K562 (cell line): ENCODE data around the gene NF2. TPM values are rescaled to one million over a fixed set of nuclear protein-coding genes. Genes with fewer than 3 reads are reported as not detected.

ENCODE experiments used
- ATAC-seq: fragments of 200-7000 bp; cut with Tn5 transposase; 3 replicates; pipeline ENCODE4 v1.9.1; 2020; ENCODE audit warnings: moderate library complexity
- BruUV-seq: library from RNA; stranded (reverse); fragments of 400-500 nt; replicated peaks from 2 replicates; lab custom pipeline; 2021; lab: Mats Ljungman, UMichigan
- CTCF ChIA-PET: fragments of 300-600 bp; formaldehyde crosslinking; extraction: SDS; loops from one replicate; lab custom pipeline; 2021; ENCODE audit warnings: low intra/inter-chr PET ratio; lab: Yijun Ruan, JAX
- POLR2A ChIA-PET: fragments of 300-600, 350-650 bp; sonication (Branson Sonifier 250); formaldehyde crosslinking; extraction: SDS; loops from one replicate; lab custom pipeline; 2021; ENCODE audit warnings: antibody characterized with exemption, inconsistent platforms; lab: Yijun Ruan, JAX
- DNase-seq, 4 experiments: peaks; one replicate each; pipeline versions ENCODE4 v3.0.0 to v3.0.0-alpha.2; 2011 to 2018; ENCODE audit warnings: low spot score in 3 of 4, mixed read lengths in 3 of 4; ENCODE audit errors: extremely low read depth in 1 of 4
- FAIRE-seq: peaks from 2 replicates; lab custom pipeline; 2011; peaks lifted over from hg19 to GRCh38; lab: Jason Lieb, UNC
- H2AFZ ChIP-seq: 2 replicates; pipeline ENCODE4 v1.6.0; 2011; ENCODE audit warnings: low read depth, low read length, control low read depth, inconsistent platforms
- H3K27ac ChIP-seq: fragments of 200-600 bp; 3 replicates; pipeline ENCODE4 v1.8.0; 2011; ENCODE audit warnings: low read depth, mild to moderate bottlenecking, control low read depth, inconsistent platforms, low read length, moderate library complexity, mixed read lengths; ENCODE audit errors: extremely low read depth
- H3K27me3 ChIP-seq, 2 experiments: fragments of 300-600 bp in 1 of 2; 2 replicates in 1 of 2; 3 replicates in 1 of 2; pipeline versions ENCODE4 v1.6.0 to v1.8.0; 2011; ENCODE audit warnings: inconsistent platforms in 2 of 2, low read length in 2 of 2, mild to moderate bottlenecking in 1 of 2, mixed read lengths in 1 of 2, moderate library complexity in 1 of 2; ENCODE audit not compliant: control insufficient read depth in 2 of 2, insufficient read depth in 2 of 2
- H3K36me3 ChIP-seq: fragments of 300-600 bp; 3 replicates; pipeline ENCODE4 v1.8.0; 2011; ENCODE audit warnings: mild to moderate bottlenecking, low read length, inconsistent platforms; ENCODE audit not compliant: control insufficient read depth, insufficient read depth
- H3K4me1 ChIP-seq, 2 experiments: fragments of 200-600 bp in 1 of 2; replicated peaks in 1 of 2; 2 replicates in 1 of 2; 3 replicates in 1 of 2; pipeline versions ENCODE4 v1.5.1 to v1.8.0; 2011; ENCODE audit warnings: inconsistent platforms in 2 of 2, low read length in 2 of 2, mild to moderate bottlenecking in 1 of 2, mixed read lengths in 1 of 2, moderate library complexity in 1 of 2; ENCODE audit not compliant: control insufficient read depth in 2 of 2, insufficient read depth in 2 of 2
- H3K4me2 ChIP-seq: 2 replicates; pipeline ENCODE4 v1.6.1; 2011; ENCODE audit warnings: low read length, control low read depth, inconsistent platforms, mixed read lengths; ENCODE audit not compliant: insufficient read depth
- H3K4me3 ChIP-seq: fragments of 200-600 bp; sonication (generic), shearing (Covaris generic); 2 replicates; pipeline ENCODE4 v1.5.1; 2016; ENCODE audit warnings: control low read depth, inconsistent platforms
- H3K79me2 ChIP-seq: fragments of 200-600 bp; 3 replicates; pipeline ENCODE4 v1.8.0; 2011; ENCODE audit warnings: low read length, inconsistent platforms; ENCODE audit not compliant: control insufficient read depth, insufficient read depth
- H3K9ac ChIP-seq, 2 experiments: 2 replicates each; pipeline versions ENCODE4 v1.6.0 to v1.6.1; 2011; ENCODE audit warnings: low read depth in 2 of 2, low read length in 2 of 2, control low read depth in 1 of 2, inconsistent platforms in 1 of 2, mild to moderate bottlenecking in 1 of 2, mixed read lengths in 1 of 2; ENCODE audit not compliant: insufficient read depth in 1 of 2
- H3K9me1 ChIP-seq: one replicate; pipeline ENCODE4 v1.6.0; 2011; ENCODE audit warnings: inconsistent platforms, mild to moderate bottlenecking, low read length, moderate library complexity; ENCODE audit not compliant: control insufficient read depth, insufficient read depth
- H3K9me3 ChIP-seq: replicated peaks from 2 replicates; pipeline ENCODE4 v1.5.1; 2011; ENCODE audit warnings: low read depth, low read length, inconsistent platforms; ENCODE audit not compliant: control insufficient read depth, insufficient read depth
- H4K20me1 ChIP-seq: replicated peaks from 2 replicates; pipeline ENCODE4 v1.6.1; 2011; ENCODE audit warnings: low read length, inconsistent platforms, mixed read lengths; ENCODE audit not compliant: control insufficient read depth, insufficient read depth
- ARHGAP35 ChIP-seq: fragments of 450-650 bp; IDR thresholded peaks from 2 replicates; pipeline ENCODE4 v1.6.1; 2018; ENCODE audit not compliant: partially characterized antibody
- CEBPB ChIP-seq: fragments of 450-650 bp; IDR thresholded peaks from 2 replicates; pipeline ENCODE4 v1.6.1; 2016; ENCODE audit warnings: missing genetic modification characterization, missing compliant biosample characterization
- CTBP1 ChIP-seq: fragments of 450-650 bp; IDR thresholded peaks from 2 replicates; pipeline ENCODE4 v1.6.1; 2016; ENCODE audit warnings: borderline replicate concordance
- GTF2B ChIP-seq: IDR thresholded peaks from 2 replicates; pipeline ENCODE4 v1.6.1; 2011; ENCODE audit not compliant: insufficient read length; ENCODE audit errors: extremely low read depth
- NFATC3 ChIP-seq: fragments of 450-650 bp; IDR thresholded peaks from 2 replicates; pipeline ENCODE4 v1.6.1; 2017; ENCODE audit warnings: mild to moderate bottlenecking
- PYGO2 ChIP-seq: fragments of 450-650 bp; IDR thresholded peaks from 2 replicates; pipeline ENCODE4 v1.6.1; 2016; ENCODE audit warnings: mild to moderate bottlenecking, missing genetic modification characterization, moderate library complexity, missing compliant biosample characterization
- RCOR1 ChIP-seq, 2 experiments: IDR thresholded peaks; 2 replicates each; pipeline ENCODE4 v1.6.1; 2012; ENCODE audit warnings: low read depth in 2 of 2, low read length in 2 of 2, borderline replicate concordance in 1 of 2, improper control_type of control experiment in 1 of 2
- ZNF354B ChIP-seq: fragments of 250-450 bp; sonication (Bioruptor Pico); IDR thresholded peaks from 2 replicates; pipeline ENCODE4 v1.4.0; 2020
- WGBS: fragments of 100-300 bp; shearing (Covaris generic); methylation state at CpG from one replicate; pipeline ENCODE4 v1.1.6; 2016; ENCODE audit warnings: low coverage, mixed read lengths; ENCODE audit not compliant: insufficient coverage; ENCODE audit errors: missing lambda C conversion rate; 5-methylcytosine and 5-hydroxymethylcytosine counted together
- in situ Hi-C: fragments of 300-500 bp; cut with MboI; formaldehyde crosslinking; loops from 4 replicates; pipeline ENCODE4 v1.15.0; 2018; ENCODE audit warnings: inconsistent platforms, mixed read lengths
- intact Hi-C: fragments of 100-400 bp; cut with micrococcal nuclease; formaldehyde crosslinking; loops from 2 replicates; pipeline ENCODE4 v1.14.2; 2022
- polyA plus RNA-seq, 8 experiments: library from polyadenylated mRNA; depleted of rRNA in 4 of 8; stranded (reverse) in 5 of 8; unstranded in 3 of 8; fragments of >200 nt; fragmentation: Nextera tagmentation in 2 of 8; fragmentation: Illumina TruSeq in 1 of 8; extraction: Ambion mirVana in 2 of 8; extraction: Trizol in 1 of 8; gene quantifications; 2 replicates each; pipeline versions ENCODE4 v1.2.1 to v1.2.3, GENCODE V29; 2011 to 2014; ENCODE audit warnings: inconsistent platforms in 1 of 8, missing spikeins in 1 of 8
- total RNA-seq, 7 experiments: library from RNA; depleted of rRNA in 6 of 7; stranded (reverse); fragments of >200 nt in 6 of 7; fragmentation: Illumina TruSeq in 2 of 7; extraction: Trizol in 2 of 7; gene quantifications; 2 replicates each; pipeline versions ENCODE4 v1.2.1 to v1.2.3, GENCODE V29; 2011 to 2021; ENCODE audit warnings: low replicate concordance in 1 of 7
- TF ChIP-seq, protein P1 (sequence below), 2 experiments: fragments of 450-650 bp; formaldehyde crosslinking in 1 of 2; IDR thresholded peaks; 2 replicates each; pipeline versions ENCODE4 v1.4.0 to v1.6.1; 2014 to 2020; ENCODE audit warnings: mild to moderate bottlenecking in 2 of 2, borderline replicate concordance in 1 of 2, low read depth in 1 of 2
- TF ChIP-seq, protein P2 (sequence below): conservative IDR thresholded peaks from 2 replicates; pipeline ENCODE4 v1.6.1; 2011; ENCODE audit warnings: low read depth, mild to moderate bottlenecking, low read length; ENCODE audit not compliant: control insufficient read depth
- TF ChIP-seq, protein P3 (sequence below): IDR thresholded peaks from 2 replicates; pipeline ENCODE4 v1.6.1; 2016; ENCODE audit warnings: missing genetic modification characterization, missing compliant biosample characterization

NF2 gene
- total and polyA plus RNA-seq, 9 of the 15 experiments (the other 6 are each of a cell fraction or from before 2014, with no cell fraction given), result 2.2 to 32.5 (median 15.2) TPM

- Histone ChIP-seq H3K4me2 (no peak overlapping the region), H4K20me1 (no peaks in the 10 kb centered on the region), H3K27ac (no peak overlapping the region), H3K4me1 (peaks cover 0 to 11% of the 10 kb centered on the region in 2 experiments; a peak in 2 of 5 replicates), H3K27me3 (no peaks in the 10 kb centered on the region), H3K9ac (no peak overlapping the region), H3K79me2 (no peaks in the 10 kb centered on the region), H3K9me3 (no peaks in the 10 kb centered on the region), H3K36me3 (no peaks in the 10 kb centered on the region), H2AFZ (no peak overlapping the region), H3K9me1 (no peaks in the 10 kb centered on the region), H3K4me3 (no peak overlapping the region)
- BruUV-seq, result no TSS peak
- POLR2A ChIA-PET, result interaction anchor here (0.5 to 1.0 kb wide), 3 partner anchors 11 to 263 kb away, joined by 3 to 4 read pairs (median 3); no protein-coding TSS in a partner anchor
- intact Hi-C loops, result no loop called here
- in situ Hi-C loops, result no loop called here
- CTCF ChIA-PET, result no interaction called here
- ATAC-seq (no peak), DNase-seq (no peak), FAIRE-seq (no peak)
- no peak for TF ChIP-seq GTF2B
- no peak for TF ChIP-seq CEBPB (tag)
- TF ChIP-seq, protein P1, sequence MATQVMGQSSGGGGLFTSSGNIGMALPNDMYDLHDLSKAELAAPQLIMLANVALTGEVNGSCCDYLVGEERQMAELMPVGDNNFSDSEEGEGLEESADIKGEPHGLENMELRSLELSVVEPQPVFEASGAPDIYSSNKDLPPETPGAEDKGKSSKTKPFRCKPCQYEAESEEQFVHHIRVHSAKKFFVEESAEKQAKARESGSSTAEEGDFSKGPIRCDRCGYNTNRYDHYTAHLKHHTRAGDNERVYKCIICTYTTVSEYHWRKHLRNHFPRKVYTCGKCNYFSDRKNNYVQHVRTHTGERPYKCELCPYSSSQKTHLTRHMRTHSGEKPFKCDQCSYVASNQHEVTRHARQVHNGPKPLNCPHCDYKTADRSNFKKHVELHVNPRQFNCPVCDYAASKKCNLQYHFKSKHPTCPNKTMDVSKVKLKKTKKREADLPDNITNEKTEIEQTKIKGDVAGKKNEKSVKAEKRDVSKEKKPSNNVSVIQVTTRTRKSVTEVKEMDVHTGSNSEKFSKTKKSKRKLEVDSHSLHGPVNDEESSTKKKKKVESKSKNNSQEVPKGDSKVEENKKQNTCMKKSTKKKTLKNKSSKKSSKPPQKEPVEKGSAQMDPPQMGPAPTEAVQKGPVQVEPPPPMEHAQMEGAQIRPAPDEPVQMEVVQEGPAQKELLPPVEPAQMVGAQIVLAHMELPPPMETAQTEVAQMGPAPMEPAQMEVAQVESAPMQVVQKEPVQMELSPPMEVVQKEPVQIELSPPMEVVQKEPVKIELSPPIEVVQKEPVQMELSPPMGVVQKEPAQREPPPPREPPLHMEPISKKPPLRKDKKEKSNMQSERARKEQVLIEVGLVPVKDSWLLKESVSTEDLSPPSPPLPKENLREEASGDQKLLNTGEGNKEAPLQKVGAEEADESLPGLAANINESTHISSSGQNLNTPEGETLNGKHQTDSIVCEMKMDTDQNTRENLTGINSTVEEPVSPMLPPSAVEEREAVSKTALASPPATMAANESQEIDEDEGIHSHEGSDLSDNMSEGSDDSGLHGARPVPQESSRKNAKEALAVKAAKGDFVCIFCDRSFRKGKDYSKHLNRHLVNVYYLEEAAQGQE (IDR thresholded peaks at IDR 0.05; ENCODE audit: borderline replicate concordance), result no peak
- TF ChIP-seq, protein P1 (CRISPR knock-in tag; IDR thresholded peaks at IDR 0.05; ENCODE audit: low read depth), result no peak
- TF ChIP-seq, protein P2, sequence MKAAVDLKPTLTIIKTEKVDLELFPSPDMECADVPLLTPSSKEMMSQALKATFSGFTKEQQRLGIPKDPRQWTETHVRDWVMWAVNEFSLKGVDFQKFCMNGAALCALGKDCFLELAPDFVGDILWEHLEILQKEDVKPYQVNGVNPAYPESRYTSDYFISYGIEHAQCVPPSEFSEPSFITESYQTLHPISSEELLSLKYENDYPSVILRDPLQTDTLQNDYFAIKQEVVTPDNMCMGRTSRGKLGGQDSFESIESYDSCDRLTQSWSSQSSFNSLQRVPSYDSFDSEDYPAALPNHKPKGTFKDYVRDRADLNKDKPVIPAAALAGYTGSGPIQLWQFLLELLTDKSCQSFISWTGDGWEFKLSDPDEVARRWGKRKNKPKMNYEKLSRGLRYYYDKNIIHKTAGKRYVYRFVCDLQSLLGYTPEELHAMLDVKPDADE, result no peak
- no peak for TF ChIP-seq NFATC3
- no peak for TF ChIP-seq ZNF354B (CRISPR knock-in tag)
- no peak for TF ChIP-seq ARHGAP35
- no peak for TF ChIP-seq PYGO2 (tag)
- no peak for TF ChIP-seq CTBP1
- no peak for TF ChIP-seq RCOR1 (IDR thresholded peaks at IDR 0.05; ENCODE audit: borderline replicate concordance in 1 of 2, low read depth in 2 of 2, low read length in 2 of 2)
- TF ChIP-seq, protein P3, sequence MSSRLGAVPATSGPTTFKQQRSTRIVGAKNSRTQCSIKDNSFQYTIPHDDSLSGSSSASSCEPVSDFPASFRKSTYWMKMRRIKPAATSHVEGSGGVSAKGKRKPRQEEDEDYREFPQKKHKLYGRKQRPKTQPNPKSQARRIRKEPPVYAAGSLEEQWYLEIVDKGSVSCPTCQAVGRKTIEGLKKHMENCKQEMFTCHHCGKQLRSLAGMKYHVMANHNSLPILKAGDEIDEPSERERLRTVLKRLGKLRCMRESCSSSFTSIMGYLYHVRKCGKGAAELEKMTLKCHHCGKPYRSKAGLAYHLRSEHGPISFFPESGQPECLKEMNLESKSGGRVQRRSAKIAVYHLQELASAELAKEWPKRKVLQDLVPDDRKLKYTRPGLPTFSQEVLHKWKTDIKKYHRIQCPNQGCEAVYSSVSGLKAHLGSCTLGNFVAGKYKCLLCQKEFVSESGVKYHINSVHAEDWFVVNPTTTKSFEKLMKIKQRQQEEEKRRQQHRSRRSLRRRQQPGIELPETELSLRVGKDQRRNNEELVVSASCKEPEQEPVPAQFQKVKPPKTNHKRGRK (tag), result no peak
- 50% methylated on average over 8 of the region's 8 CpGs for WGBS
Measured at GRCh38 chr22:29744902-29745301, 141.5 kb downstream of the NF2 start.
